Brain microvascular endothelial cell (primary cell): Measurements from ENCODE around the gene NCAPG.
A peak's percentile ranks its signal among the peaks of the same experiment; 100 is the strongest.

Experiments
- DNase-seq: peaks from one replicate; pipeline ENCODE4 v3.0.0-alpha.2; 2020
- H3K27ac ChIP-seq: fragments of 250-450 bp; sonication (Bioruptor Pico); 2 replicates; pipeline ENCODE4 v1.5.1; 2020; ENCODE audit warnings: mild to moderate bottlenecking, moderate library complexity
- H3K27me3 ChIP-seq: fragments of 250-450 bp; sonication (Bioruptor Pico); replicated peaks from 2 replicates; pipeline ENCODE4 v1.5.1; 2020; ENCODE audit warnings: mild to moderate bottlenecking
- H3K36me3 ChIP-seq: fragments of 250-450 bp; sonication (Bioruptor Pico); replicated peaks from 2 replicates; pipeline ENCODE4 v1.5.1; 2020; ENCODE audit warnings: mild to moderate bottlenecking
- H3K4me3 ChIP-seq: 2 replicates; pipeline ENCODE4 v1.5.1; 2011; ENCODE audit warnings: low read depth, mild to moderate bottlenecking, control low read depth, low read length, moderate library complexity
- in situ Hi-C: cut with HindIII; loops from 2 replicates; pipeline ENCODE4 v1.10.0; 2017; ENCODE audit warnings: low sequenced_read_pairs, low pct_ligation_motif_present
- TF ChIP-seq, protein P1 (sequence below): IDR thresholded peaks from 2 replicates; pipeline ENCODE4 v1.5.1; 2011; ENCODE audit warnings: low read depth, mild to moderate bottlenecking, moderate library complexity, low read length, control low read depth, inconsistent platforms; ENCODE audit errors: missing control alignments

NCAPG gene

DNA sequence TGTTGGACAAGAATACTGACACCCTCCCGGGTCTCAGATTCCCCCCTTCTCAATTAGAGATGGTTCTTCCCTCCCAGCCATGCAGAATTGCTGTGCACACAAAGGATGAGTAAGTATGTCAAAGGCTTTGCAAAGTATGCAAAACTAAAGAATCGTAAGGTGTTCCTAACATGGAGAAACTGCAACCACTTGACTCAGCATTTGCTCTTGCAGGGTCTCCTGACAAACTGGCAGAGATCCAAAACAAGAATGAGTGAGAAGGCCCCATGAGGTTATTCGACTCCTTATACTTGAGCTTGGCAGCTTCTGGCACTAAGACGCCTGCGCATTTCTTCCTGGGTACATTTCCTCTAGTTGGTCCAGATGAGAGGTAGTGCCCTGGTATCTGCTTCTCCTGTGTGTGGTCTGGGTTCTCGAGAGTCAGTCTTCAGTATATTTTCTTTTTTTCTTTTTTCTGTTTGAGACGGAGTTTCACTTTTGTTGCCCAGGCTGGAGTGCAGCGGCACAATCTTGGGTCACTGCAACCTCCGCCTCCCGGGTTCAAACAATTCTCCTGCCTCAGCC is 37.6 kb upstream of the NCAPG start:
- H3K36me3 ChIP-seq, result no peaks in the 10 kb centered on the region
- TF ChIP-seq, protein P1, sequence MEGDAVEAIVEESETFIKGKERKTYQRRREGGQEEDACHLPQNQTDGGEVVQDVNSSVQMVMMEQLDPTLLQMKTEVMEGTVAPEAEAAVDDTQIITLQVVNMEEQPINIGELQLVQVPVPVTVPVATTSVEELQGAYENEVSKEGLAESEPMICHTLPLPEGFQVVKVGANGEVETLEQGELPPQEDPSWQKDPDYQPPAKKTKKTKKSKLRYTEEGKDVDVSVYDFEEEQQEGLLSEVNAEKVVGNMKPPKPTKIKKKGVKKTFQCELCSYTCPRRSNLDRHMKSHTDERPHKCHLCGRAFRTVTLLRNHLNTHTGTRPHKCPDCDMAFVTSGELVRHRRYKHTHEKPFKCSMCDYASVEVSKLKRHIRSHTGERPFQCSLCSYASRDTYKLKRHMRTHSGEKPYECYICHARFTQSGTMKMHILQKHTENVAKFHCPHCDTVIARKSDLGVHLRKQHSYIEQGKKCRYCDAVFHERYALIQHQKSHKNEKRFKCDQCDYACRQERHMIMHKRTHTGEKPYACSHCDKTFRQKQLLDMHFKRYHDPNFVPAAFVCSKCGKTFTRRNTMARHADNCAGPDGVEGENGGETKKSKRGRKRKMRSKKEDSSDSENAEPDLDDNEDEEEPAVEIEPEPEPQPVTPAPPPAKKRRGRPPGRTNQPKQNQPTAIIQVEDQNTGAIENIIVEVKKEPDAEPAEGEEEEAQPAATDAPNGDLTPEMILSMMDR, result no peak
- in situ Hi-C loops, result no loop called here
- DNase-seq, result no peak
- H3K4me3 ChIP-seq, result no peak overlapping the region
- H3K27ac ChIP-seq, result no peak overlapping the region
- H3K27me3 ChIP-seq, result no peaks in the 10 kb centered on the region

DNA sequence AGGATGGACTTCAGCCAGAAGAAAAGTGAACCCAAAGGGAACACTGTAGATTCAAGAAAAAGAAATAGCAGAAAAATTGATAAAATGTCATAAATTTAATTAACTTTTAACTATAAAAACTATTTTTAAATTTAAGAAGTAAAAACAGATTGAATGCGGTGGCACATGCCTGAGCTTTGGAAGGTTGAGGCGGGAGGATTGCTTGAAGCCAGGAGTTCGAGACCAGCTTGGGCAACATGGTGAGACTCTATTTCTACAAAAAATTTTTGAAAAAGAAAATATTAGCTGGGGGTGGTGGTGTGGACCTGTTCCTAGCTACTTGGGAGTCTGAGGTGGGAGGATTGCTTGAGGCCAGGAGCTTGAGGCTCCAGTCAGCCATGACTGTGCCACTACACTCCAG is 32.3 kb upstream of the NCAPG start:
- no peak overlapping the region for H3K27ac ChIP-seq
- H3K27me3 ChIP-seq, result peaks cover 28% of the 10 kb centered on the region
- no peak for DNase-seq
- H3K4me3 ChIP-seq, result no peak overlapping the region
- in situ Hi-C loops, result no loop called here
- TF ChIP-seq, protein P1, result no peak
- H3K36me3 ChIP-seq, result no peaks in the 10 kb centered on the region

DNA sequence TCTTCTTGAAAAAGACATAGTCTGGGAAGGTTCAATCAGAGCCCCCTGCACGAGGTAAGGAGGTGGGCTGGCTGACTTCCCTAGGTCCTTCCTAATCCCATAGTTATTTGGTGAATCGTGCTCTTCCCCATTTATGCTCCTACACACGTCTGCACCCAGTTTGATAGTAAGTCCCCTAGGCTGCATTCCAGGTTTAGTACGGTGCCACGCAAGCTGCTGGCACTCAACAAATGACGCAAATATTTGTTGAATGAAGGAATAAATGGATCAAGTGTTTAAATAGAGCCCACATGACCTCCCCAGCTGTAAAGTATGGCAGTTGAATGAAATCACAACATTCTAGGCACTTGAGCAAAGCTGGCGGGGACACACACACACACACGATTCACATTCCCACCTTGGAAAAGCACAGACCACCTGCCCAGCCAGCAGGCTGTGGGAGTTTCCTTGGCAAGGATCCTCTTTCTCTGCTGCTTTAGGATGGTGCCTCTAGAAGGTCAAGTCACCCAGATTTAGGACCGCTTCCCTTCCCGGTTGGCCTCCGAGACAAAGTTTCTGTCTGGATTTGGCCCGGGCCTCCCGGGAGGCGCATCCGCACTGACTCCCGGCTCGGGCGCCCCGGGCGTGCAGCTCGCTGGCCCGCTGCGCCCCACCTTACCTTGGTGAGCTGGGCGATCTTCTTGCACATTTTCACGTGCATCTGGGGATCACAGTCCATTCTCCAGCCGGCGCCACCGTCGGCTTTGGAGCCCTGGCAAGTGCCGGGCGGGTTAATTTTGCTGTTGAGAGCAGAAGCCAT is 30.1 kb upstream of the NCAPG start:
- Histone ChIP-seq H3K36me3 (no peaks in the 10 kb centered on the region), H3K27ac (no peak overlapping the region), H3K4me3 (peak overlapping the region; percentile 46), H3K27me3 (peaks cover 28% of the 10 kb centered on the region)
- no peak for DNase-seq
- TF ChIP-seq, protein P1, result no peak
- in situ Hi-C loops, result no loop called here

DNA sequence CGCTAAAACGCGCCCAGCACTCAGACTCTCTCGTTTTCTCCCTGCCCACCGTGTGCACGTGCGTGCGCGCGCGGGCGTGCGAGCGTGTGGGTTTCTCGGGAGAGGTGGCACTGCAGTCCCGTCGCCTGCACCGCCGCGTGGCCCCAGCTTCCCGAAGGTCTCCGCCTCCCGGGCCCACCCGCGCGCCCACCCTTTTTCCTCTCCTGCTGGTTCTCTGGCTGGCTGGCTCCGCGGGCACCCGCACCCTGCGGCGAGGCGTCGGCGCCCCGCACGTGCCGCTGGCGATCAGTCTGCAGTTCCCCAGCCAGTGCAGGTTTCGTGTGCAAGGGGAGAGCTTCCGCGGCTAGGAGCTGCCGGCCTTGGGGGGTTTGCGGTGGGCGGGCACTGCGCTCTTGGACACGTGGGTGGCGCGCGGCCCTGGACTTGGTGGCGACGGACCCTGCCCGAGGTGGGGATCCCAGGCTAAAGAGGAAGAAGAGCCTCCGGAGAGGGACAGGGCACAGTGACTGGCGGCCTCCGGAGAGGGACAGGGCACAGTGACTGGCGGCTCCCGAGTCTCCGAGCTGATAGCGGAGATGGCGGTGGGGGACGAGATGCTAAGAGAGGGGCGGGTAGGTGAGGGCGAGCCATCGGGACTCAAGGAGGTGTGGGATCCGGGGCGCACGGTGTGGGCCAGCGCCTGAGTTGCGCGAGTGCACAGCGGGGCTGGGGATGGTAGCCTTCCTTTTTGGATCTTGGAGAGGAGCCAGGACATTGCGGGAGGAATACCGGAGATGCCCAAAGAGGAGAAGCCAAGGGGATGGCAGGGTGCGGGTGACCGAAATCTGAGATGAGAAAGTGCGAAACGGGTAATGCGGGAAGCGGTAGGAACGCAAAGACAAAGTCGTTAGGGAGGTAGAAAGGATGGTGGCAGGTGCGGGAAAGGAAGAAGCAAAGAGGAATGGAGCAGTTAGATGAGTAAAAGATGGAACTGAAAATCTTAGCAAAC is 29.2 kb upstream of the NCAPG start, which contains the start of gene FAM184B:
Gene FAM184B (minus strand): TSS at position 322 of the 988 bp plus-strand sequence. CDS start 322 bp downstream, outside the sequence.
- Histone ChIP-seq H3K27ac (no peak within 1 kb of the TSS), H3K27me3 (peaks cover 28% of the 10 kb centered on the region), H3K36me3 (no peaks in the 10 kb centered on the region), H3K4me3 (peak within 1 kb of the TSS; percentile 46)
- no peak for DNase-seq
- in situ Hi-C loops, result no loop called here
- TF ChIP-seq, protein P1, result no peak

DNA sequence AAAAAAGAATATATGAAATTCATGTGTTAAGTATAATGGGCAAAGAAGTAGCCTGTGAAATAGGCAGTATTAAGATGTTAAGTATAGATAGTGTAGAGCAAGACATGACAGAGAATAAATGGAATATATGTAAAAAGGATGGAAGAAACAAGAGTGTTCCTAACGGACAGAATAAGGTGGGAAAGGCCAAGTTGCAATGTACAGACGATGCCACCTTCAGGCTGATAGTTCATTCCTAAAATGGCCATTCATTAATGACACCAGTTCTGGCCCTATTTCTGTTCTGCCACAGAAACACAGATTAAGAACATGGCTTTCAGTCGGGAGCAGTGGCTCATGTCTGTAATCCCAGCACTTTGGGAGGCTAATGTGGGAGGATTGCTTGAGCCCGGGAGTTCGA is 24.9 kb upstream of the NCAPG start:
- TF ChIP-seq, protein P1, result no peak
- peaks cover 11% of the 10 kb centered on the region for H3K27me3 ChIP-seq
- H3K4me3 ChIP-seq, result no peak overlapping the region
- DNase-seq, result no peak
- in situ Hi-C loops, result no loop called here
- no peaks in the 10 kb centered on the region for H3K36me3 ChIP-seq
- H3K27ac ChIP-seq, result no peak overlapping the region
